Measurements from ENCODE around the gene COX19. TPM values are rescaled to one million over a fixed set of nuclear protein-coding genes. Genes with fewer than 3 reads are reported as not detected.
A peak's percentile ranks its signal among the peaks of the same experiment; 100 is the strongest.
"Not testable (repeated sequence)": the region's sequence is repeated elsewhere in the genome, so short reads cannot be mapped to it uniquely, and the experiment has no call there.

COX19 gene
- total and polyA plus RNA-seq, 4 donors, result 5.6 to 17.0 (median 8.0) TPM

DNA sequence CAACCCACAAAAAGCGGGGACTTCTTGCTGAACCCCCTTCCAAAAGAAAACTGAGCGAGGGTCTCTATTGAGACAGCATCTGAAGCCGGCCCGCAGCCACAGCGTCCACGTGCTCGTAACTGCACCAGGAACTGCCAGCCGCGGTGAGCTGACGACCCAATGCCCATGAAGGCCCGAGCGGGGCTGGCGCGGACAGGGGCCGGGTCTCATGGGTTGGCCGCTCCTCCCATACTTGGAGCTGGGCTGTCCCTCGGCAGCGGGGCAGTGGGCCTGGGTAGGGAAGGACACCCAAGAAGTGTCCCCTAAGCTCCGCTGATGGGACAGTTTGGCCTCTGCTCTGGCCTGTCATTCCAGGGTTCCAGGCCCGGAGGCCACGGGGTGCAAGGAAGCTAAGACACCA is 30.0 kb upstream of the COX19 start:
- H3K4me1 ChIP-seq (ENCODE audit: control insufficient read depth in 5 of 5, insufficient read depth in 5 of 5, low read length in 5 of 5), result no peaks in the 10 kb centered on the region
- DNase-seq, result no peak
- H3K4me3 ChIP-seq, result no peak overlapping the region
- H3K9me3 ChIP-seq (ENCODE audit: control insufficient read depth in 4 of 4, insufficient read depth in 3 of 4, low read length in 3 of 4), result no peaks in the 10 kb centered on the region
- H3K36me3 ChIP-seq (ENCODE audit: control insufficient read depth in 4 of 4, insufficient read depth in 4 of 4, low read length in 4 of 4), result peaks cover 0 to 39% (median 2%) of the 10 kb centered on the region in 4 donors
- H3K9ac ChIP-seq (ENCODE audit: insufficient read depth in 1 of 2, low read length in 2 of 2), result no peak overlapping the region
- WGBS, 2 donors, result 94 to 95% methylated on average over 20 to 21 of the region's 21 CpGs
- TF ChIP-seq, protein P1, sequence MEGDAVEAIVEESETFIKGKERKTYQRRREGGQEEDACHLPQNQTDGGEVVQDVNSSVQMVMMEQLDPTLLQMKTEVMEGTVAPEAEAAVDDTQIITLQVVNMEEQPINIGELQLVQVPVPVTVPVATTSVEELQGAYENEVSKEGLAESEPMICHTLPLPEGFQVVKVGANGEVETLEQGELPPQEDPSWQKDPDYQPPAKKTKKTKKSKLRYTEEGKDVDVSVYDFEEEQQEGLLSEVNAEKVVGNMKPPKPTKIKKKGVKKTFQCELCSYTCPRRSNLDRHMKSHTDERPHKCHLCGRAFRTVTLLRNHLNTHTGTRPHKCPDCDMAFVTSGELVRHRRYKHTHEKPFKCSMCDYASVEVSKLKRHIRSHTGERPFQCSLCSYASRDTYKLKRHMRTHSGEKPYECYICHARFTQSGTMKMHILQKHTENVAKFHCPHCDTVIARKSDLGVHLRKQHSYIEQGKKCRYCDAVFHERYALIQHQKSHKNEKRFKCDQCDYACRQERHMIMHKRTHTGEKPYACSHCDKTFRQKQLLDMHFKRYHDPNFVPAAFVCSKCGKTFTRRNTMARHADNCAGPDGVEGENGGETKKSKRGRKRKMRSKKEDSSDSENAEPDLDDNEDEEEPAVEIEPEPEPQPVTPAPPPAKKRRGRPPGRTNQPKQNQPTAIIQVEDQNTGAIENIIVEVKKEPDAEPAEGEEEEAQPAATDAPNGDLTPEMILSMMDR (IDR thresholded peaks at IDR 0.05; ENCODE audit: control extremely low read depth, extremely low read depth), result no peak
- no peaks in the 10 kb centered on the region for H3K27me3 ChIP-seq (ENCODE audit: control insufficient read depth in 3 of 3, insufficient read depth in 3 of 3, low read length in 2 of 3)
- no peak overlapping the region for H3K27ac ChIP-seq (ENCODE audit: low read depth in 1 of 2, low read length in 1 of 2)
- no peak for ATAC-seq (ENCODE audit: insufficient read depth, low FRiP score)

DNA sequence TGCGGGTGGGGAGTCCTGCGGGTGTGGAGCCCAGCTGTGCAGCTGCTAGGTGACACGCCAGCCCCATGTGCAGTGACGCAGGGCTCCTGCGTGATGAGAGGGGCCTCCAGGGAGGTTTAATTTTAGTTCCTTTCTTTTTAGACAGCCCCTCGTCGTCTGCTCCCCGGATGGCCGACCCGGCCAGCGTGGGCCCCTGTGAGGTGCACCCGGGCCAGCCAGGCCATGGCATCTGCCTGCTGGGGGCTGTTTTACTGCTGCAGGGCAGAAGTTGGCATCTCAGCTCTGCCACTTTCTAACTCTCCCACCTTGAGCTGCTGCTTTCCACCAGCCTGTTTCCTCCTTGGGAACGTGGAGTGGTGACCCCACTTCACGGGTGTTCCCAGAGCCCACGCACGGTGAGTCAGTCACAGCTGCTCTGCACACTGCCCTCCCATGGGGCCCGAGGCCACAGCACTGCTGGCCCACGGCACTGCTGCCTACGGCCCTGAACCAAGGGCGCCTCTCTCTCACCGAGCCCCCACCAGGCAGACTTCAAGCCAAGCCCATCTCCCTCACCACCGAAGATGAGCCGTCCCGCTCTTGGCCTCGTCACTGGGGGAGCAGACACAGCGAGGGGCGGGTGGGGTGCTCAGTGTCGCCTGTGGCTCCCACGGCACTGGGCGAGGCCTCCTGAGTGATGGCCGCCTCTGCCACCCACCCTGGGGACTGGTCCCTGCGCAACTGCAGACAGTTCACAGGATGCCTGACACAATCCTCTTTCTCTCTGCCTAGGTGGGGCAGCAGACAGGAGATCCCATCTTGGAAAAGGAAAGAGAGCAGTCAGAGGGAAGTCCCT is 28.9 kb upstream of the COX19 start:
- DNase-seq (no peak), ATAC-seq (ENCODE audit: insufficient read depth, low FRiP score) (no peak)
- TF ChIP-seq, protein P1 (IDR thresholded peaks at IDR 0.05; ENCODE audit: control extremely low read depth, extremely low read depth), result no peak
- 91 to 94% methylated on average over 31 to 32 of the region's 32 CpGs for WGBS, 2 donors
- Histone ChIP-seq H3K4me3 (no peak overlapping the region), H3K4me1 (ENCODE audit: control insufficient read depth in 5 of 5, insufficient read depth in 5 of 5, low read length in 5 of 5) (no peaks in the 10 kb centered on the region), H3K27me3 (ENCODE audit: control insufficient read depth in 3 of 3, insufficient read depth in 3 of 3, low read length in 2 of 3) (no peaks in the 10 kb centered on the region), H3K9ac (ENCODE audit: insufficient read depth in 1 of 2, low read length in 2 of 2) (no peak overlapping the region), H3K27ac (ENCODE audit: low read depth in 1 of 2, low read length in 1 of 2) (no peak overlapping the region), H3K36me3 (ENCODE audit: control insufficient read depth in 4 of 4, insufficient read depth in 4 of 4, low read length in 4 of 4) (peaks cover 0 to 44% (median 2%) of the 10 kb centered on the region in 4 donors), H3K9me3 (ENCODE audit: control insufficient read depth in 4 of 4, insufficient read depth in 3 of 4, low read length in 3 of 4) (no peaks in the 10 kb centered on the region)

DNA sequence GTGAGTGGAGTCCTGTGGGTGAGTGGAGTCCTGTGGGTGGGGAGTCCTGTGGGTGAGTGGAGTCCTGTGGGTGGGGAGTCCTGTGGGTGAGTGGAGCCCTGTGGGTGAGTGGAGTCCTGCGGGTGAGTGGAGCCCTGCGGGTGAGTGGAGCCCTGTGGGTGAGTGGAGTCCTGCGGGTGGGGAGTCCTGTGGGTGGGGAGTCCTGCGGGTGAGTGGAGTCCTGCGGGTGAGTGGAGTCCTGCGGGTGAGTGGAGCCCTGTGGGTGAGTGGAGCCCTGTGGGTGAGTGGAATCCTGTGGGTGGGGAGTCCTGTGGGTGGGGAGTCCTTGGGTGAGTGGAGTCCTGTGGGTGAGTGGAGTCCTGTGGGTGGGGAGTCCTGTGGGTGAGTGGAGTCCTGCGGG is 27.1 kb upstream of the COX19 start:
- not testable (repeated sequence) for DNase-seq; H3K4me1 ChIP-seq (ENCODE audit: control insufficient read depth in 5 of 5, insufficient read depth in 5 of 5, low read length in 5 of 5); H3K4me3 ChIP-seq; H3K27ac ChIP-seq (ENCODE audit: low read depth in 1 of 2, low read length in 1 of 2); ATAC-seq (ENCODE audit: insufficient read depth, low FRiP score); H3K9ac ChIP-seq (ENCODE audit: insufficient read depth in 1 of 2, low read length in 2 of 2); H3K27me3 ChIP-seq (ENCODE audit: control insufficient read depth in 3 of 3, insufficient read depth in 3 of 3, low read length in 2 of 3); H3K9me3 ChIP-seq (ENCODE audit: control insufficient read depth in 4 of 4, insufficient read depth in 3 of 4, low read length in 3 of 4)
- 100% methylated on average over 2 to 7 of the region's 7 CpGs for WGBS, 2 donors
- peaks cover 0 to 36% (median under 1%) of the 10 kb centered on the region in 4 donors for H3K36me3 ChIP-seq (ENCODE audit: control insufficient read depth in 4 of 4, insufficient read depth in 4 of 4, low read length in 4 of 4)

DNA sequence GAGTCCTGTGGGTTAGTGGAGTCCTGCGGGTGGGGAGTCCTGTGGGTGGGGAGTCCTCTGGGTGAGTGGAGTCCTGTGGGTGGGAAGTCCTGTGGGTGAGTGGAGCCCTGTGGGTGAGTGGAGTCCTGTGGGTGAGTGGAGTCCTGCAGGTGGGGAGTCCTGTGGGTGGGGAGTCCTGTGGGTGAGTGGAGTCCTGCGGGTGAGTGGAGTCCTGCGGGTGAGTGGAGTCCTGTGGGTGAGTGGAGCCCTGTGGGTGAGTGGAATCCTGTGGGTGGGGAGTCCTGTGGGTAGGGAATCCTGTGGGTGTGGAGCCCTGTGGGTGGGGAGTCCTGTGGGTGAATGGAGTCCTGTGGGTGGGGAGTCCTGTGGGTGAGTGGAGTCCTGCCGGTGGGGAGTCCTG is 26.7 kb upstream of the COX19 start:
- H3K36me3 ChIP-seq (ENCODE audit: control insufficient read depth in 4 of 4, insufficient read depth in 4 of 4, low read length in 4 of 4), result peaks cover 0 to 37% (median 2%) of the 10 kb centered on the region in 4 donors
- not testable (repeated sequence) for H3K9me3 ChIP-seq (ENCODE audit: control insufficient read depth in 4 of 4, insufficient read depth in 3 of 4, low read length in 3 of 4); H3K27me3 ChIP-seq (ENCODE audit: control insufficient read depth in 3 of 3, insufficient read depth in 3 of 3, low read length in 2 of 3); H3K9ac ChIP-seq (ENCODE audit: insufficient read depth in 1 of 2, low read length in 2 of 2); ATAC-seq (ENCODE audit: insufficient read depth, low FRiP score); H3K4me1 ChIP-seq (ENCODE audit: control insufficient read depth in 5 of 5, insufficient read depth in 5 of 5, low read length in 5 of 5); H3K4me3 ChIP-seq; DNase-seq; H3K27ac ChIP-seq (ENCODE audit: low read depth in 1 of 2, low read length in 1 of 2)
- 91 to 99% methylated on average over 4 of the region's 4 CpGs for WGBS, 2 donors

DNA sequence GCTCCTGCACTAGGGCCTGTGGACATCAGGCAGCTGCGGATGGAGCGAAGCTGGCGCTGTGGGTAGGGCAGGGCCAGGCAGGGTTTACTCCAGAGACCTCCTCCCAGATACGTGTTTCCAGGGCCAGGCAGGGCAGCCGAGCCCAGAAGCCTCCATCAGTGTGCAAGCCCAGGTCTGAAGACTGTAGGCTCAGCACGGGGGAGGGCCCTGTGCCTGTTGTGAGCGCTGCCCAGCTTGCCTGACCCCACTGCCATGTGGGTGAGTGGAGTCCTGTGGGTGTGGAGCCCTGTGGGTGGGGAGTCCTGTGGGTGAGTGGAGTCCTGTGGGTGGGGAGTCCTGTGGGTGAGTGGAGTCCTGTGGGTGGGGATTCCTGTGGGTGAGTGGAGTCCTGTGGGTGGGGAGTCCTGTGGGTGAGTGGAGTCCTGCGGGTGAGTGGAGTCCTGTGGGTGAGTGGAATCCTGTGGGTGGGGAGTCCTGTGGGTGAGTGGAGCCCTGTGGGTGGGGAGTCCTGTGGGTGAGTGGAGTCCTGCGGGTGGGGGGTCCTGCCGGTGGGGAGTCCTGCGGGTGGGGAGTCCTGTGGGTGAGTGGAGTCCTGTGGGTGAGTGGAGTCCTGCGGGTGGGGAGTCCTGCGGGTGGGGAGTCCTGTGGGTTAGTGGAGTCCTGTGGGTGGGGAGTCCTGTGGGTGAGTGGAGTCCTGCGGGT is 25.9 kb upstream of the COX19 start:
- H3K9ac ChIP-seq (ENCODE audit: insufficient read depth in 1 of 2, low read length in 2 of 2); H3K4me3 ChIP-seq; H3K27me3 ChIP-seq (ENCODE audit: control insufficient read depth in 3 of 3, insufficient read depth in 3 of 3, low read length in 2 of 3); H3K9me3 ChIP-seq (ENCODE audit: control insufficient read depth in 4 of 4, insufficient read depth in 3 of 4, low read length in 3 of 4); H3K27ac ChIP-seq (ENCODE audit: low read depth in 1 of 2, low read length in 1 of 2); ATAC-seq (ENCODE audit: insufficient read depth, low FRiP score); H3K4me1 ChIP-seq (ENCODE audit: control insufficient read depth in 5 of 5, insufficient read depth in 5 of 5, low read length in 5 of 5): not testable (repeated sequence)
- H3K36me3 ChIP-seq (ENCODE audit: control insufficient read depth in 4 of 4, insufficient read depth in 4 of 4, low read length in 4 of 4), result peaks cover 0 to 37% (median 5%) of the 10 kb centered on the region in 4 donors
- WGBS, 2 donors, result 93 to 94% methylated on average over 14 of the region's 14 CpGs
- DNase-seq, result peak in 1 of 3 donors; percentile 53

All from lung (tissue), 12 donors.